A673 (cell line): ENCODE measurements around the gene B3GNT3.

ENCODE experiments used
- EZH2 ChIP-seq: fragments of 200-600 bp; sonication (generic); IDR thresholded peaks from 2 replicates; pipeline ENCODE4 v1.6.1; 2017; ENCODE audit warnings: borderline replicate concordance, low read depth, mild to moderate bottlenecking, mixed read lengths, antibody characterized with exemption, low read length; ENCODE audit not compliant: poor library complexity, severe bottlenecking
- TF ChIP-seq, protein P1 (sequence below): fragments of 300-800, 200-600 bp; sonication (generic); conservative IDR thresholded peaks from 2 replicates; pipeline ENCODE4 v1.5.1; 2017; ENCODE audit warnings: low read depth, mild to moderate bottlenecking, antibody characterized with exemption, low read length, moderate library complexity, mixed read lengths

DNA sequence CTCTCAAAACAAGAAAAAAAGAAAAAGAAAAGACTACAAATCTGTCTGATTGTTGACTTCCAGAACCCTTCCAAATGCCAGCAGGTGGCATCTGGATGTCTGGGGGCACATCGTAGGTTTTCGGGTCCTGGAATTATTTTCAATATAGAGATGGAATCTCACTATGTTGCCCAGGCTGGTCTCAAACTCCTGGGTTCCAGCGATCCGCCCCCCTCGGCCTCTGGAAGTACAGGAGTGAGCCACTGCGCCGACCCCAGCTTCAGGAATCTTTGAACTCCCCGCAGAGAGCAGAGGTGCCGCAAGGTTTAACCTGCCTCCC, 567 bp upstream of the B3GNT3 start:
- TF ChIP-seq EZH2, result no peak
- TF ChIP-seq, protein P1, sequence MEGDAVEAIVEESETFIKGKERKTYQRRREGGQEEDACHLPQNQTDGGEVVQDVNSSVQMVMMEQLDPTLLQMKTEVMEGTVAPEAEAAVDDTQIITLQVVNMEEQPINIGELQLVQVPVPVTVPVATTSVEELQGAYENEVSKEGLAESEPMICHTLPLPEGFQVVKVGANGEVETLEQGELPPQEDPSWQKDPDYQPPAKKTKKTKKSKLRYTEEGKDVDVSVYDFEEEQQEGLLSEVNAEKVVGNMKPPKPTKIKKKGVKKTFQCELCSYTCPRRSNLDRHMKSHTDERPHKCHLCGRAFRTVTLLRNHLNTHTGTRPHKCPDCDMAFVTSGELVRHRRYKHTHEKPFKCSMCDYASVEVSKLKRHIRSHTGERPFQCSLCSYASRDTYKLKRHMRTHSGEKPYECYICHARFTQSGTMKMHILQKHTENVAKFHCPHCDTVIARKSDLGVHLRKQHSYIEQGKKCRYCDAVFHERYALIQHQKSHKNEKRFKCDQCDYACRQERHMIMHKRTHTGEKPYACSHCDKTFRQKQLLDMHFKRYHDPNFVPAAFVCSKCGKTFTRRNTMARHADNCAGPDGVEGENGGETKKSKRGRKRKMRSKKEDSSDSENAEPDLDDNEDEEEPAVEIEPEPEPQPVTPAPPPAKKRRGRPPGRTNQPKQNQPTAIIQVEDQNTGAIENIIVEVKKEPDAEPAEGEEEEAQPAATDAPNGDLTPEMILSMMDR, result no peak
